Duodenal mucosa (tissue), 2 donors: ENCODE results near the gene POLR2F.
"Not testable (repeated sequence)": the region's sequence is repeated elsewhere in the genome, so short reads cannot be mapped to it uniquely, and the experiment has no call there.

ENCODE experiments used
- H3K27ac ChIP-seq: one replicate; pipeline ENCODE4 v1.7.0; 2013; ENCODE audit warnings: low read depth, low read length
- H3K27me3 ChIP-seq, 2 donors: one replicate each; pipeline ENCODE4 v1.7.0; 2013; ENCODE audit warnings: low read length in 2 of 2, control low read depth in 1 of 2; ENCODE audit not compliant: insufficient read depth in 2 of 2, control insufficient read depth in 1 of 2
- H3K36me3 ChIP-seq, 2 donors: one replicate each; pipeline ENCODE4 v1.7.0; 2013; ENCODE audit warnings: low read length in 2 of 2, control low read depth in 1 of 2; ENCODE audit not compliant: insufficient read depth in 2 of 2, control insufficient read depth in 1 of 2
- H3K4me1 ChIP-seq, 2 donors: one replicate each; pipeline ENCODE4 v1.7.0; 2013; ENCODE audit warnings: low read length in 2 of 2, control low read depth in 1 of 2; ENCODE audit not compliant: insufficient read depth in 2 of 2, control insufficient read depth in 1 of 2
- H3K4me3 ChIP-seq, 2 donors: one replicate each; pipeline ENCODE4 v1.7.0; 2013; ENCODE audit warnings: low read length in 2 of 2, low read depth in 1 of 2
- H3K9ac ChIP-seq, 2 donors: one replicate each; pipeline ENCODE4 v1.7.0; 2013; ENCODE audit warnings: low read length in 2 of 2, low read depth in 1 of 2
- H3K9me3 ChIP-seq, 2 donors: one replicate each; pipeline ENCODE4 v1.7.0; 2013; ENCODE audit warnings: low read length in 2 of 2, control low read depth in 1 of 2; ENCODE audit not compliant: control insufficient read depth in 1 of 2

Gene POLR2F

DNA sequence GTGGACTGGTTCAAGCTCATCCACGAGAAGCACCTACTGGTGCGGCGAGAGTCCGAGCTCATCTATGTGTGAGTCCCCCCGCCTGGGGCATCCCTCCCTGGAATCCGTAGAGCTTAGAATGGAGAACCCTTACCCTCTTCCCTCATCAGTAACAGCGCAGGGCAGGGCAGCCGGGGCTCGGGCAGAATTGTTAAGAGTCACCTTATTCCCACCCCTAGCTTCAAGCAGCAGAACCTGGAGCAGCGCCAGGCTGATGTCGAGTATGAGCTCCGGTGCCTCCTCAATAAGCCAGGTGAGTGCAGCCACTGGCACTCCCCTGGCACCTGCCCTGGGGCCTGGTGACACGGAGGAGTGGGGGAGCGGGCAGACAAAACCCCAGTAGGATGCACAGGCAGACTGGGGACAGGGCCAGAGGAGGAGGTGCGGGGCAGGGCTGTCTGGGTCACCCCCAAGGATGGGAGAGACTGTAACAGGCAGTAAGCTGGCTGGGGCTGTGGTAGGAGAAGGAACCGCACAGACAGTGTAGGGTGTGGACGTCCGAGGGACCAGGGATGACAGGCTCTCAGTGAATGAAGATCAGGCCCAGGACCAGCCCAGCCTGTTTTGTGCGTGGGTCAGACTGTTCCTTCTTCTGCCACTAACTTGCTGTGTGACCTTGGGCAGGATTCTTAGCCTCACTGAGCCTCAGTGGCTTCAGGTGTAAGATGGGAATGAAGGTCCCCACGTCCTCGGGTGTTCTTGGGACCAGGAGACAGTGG, 20.5 kb upstream of the POLR2F start:
- Histone ChIP-seq H3K9ac (peak overlapping the region in 1 of 2 donors; percentile 2), H3K9me3 (no peaks in the 10 kb centered on the region), H3K27ac (no peak overlapping the region), H3K4me3 (peak overlapping the region in 1 of 2 donors; percentile 13), H3K4me1 (peaks cover 23 to 28% of the 10 kb centered on the region in 2 donors), H3K27me3 (no peaks in the 10 kb centered on the region), H3K36me3 (peaks cover 7 to 41% of the 10 kb centered on the region in 2 donors)

GRCh38 chr22:37933711-37934376, 19.7 kb upstream of the POLR2F start:
- Histone ChIP-seq H3K9me3 (no peaks in the 10 kb centered on the region), H3K36me3 (peaks cover 5 to 41% of the 10 kb centered on the region in 2 donors), H3K4me1 (peaks cover 23 to 28% of the 10 kb centered on the region in 2 donors), H3K27me3 (no peaks in the 10 kb centered on the region), H3K9ac (no peak overlapping the region), H3K27ac (no peak overlapping the region), H3K4me3 (peak overlapping the region in 1 of 2 donors; percentile 13)

- Histone ChIP-seq H3K9me3 (no peaks in the 10 kb centered on the region), H3K4me3 (no peak overlapping the region), H3K27me3 (no peaks in the 10 kb centered on the region), H3K36me3 (peaks cover 15 to 33% of the 10 kb centered on the region in 2 donors), H3K27ac (no peak overlapping the region), H3K9ac (no peak overlapping the region), H3K4me1 (no peaks in the 10 kb centered on the region)
Observed at GRCh38 chr22:37940698-37941376, 12.7 kb upstream of the POLR2F start.

DNA sequence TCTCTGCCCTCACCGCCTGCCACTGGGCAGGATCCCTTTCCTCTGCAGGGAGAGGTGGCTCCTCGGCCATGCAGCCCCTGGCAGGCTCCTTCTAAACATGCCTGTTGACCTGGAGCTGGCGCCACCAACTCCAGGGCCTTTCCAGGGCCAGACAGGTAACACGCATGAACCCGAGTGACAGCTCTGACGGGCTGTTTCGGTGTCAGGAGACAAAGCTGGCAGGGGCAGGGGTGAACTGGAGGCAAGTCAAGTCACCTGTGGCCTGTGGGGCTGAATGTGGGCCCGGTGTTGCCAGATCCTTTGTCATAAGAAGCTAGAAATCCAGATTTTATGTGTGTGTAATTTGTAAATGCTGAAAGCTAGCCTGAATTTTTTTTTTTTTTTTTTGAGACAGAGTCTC, 11.4 kb upstream of the POLR2F start:
- no peak overlapping the region for H3K27ac ChIP-seq
- H3K4me1 ChIP-seq = no peaks in the 10 kb centered on the region
- peaks cover 15 to 33% of the 10 kb centered on the region in 2 donors for H3K36me3 ChIP-seq
- H3K4me3 ChIP-seq = no peak overlapping the region
- no peak overlapping the region for H3K9ac ChIP-seq
- no peaks in the 10 kb centered on the region for H3K27me3 ChIP-seq
- H3K9me3 ChIP-seq = no peaks in the 10 kb centered on the region

GRCh38 chr22:37943136-37943824, 10.2 kb upstream of the POLR2F start:
- H3K4me1 ChIP-seq = no peaks in the 10 kb centered on the region
- no peak overlapping the region for H3K27ac ChIP-seq
- H3K9me3 ChIP-seq = no peaks in the 10 kb centered on the region
- H3K9ac ChIP-seq = no peak overlapping the region
- H3K27me3 ChIP-seq = no peaks in the 10 kb centered on the region
- no peak overlapping the region for H3K4me3 ChIP-seq
- H3K36me3 ChIP-seq = peaks cover 15 to 27% of the 10 kb centered on the region in 2 donors

- H3K36me3 ChIP-seq = peaks cover 15 to 27% of the 10 kb centered on the region in 2 donors
- no peaks in the 10 kb centered on the region for H3K27me3 ChIP-seq
- no peak overlapping the region for H3K4me3 ChIP-seq
- H3K9ac ChIP-seq = no peak overlapping the region
- no peak overlapping the region for H3K27ac ChIP-seq
- no peaks in the 10 kb centered on the region for H3K4me1 ChIP-seq
- no peaks in the 10 kb centered on the region for H3K9me3 ChIP-seq
Observed at GRCh38 chr22:37943825-37944198, 9.7 kb upstream of the POLR2F start.

GRCh38 chr22:37944423-37944822, 9.1 kb upstream of the POLR2F start:
- H3K27me3 ChIP-seq, H3K4me1 ChIP-seq, H3K9ac ChIP-seq, H3K9me3 ChIP-seq, H3K27ac ChIP-seq, H3K4me3 ChIP-seq: not testable (repeated sequence)
- peaks cover 15 to 27% of the 10 kb centered on the region in 2 donors for H3K36me3 ChIP-seq

DNA sequence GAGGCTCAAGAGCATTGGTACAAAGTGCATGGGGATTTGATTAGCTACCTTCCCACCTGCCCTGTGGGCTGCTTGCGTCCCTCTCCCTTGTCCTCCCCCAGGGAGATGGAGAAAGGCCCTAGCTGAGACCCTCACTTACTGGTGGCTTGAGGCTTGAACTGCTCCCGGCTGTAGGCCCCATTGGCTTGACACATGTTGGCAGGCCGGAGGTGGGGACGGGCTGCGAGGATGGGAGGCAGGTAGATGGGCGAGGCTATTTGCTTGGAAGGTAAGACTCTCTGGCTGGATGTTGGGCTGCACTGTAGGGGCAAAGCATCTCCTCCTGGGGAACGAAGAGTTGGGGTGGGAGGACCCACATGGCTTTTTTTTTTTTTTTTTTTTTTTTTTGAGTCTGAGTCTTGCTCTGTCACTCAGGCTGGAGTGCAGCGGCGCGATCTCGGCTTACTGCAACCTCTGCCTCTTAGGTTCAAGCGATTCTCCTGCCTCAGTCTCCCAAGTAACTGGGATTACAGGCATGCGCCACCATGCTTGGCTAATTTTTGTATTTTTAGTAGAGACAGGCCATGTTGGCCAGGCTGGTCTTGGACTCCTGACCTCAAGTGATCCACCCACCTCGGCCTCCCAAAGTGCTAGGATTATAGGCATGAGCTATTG, 6.2 kb upstream of the POLR2F start:
- not testable (repeated sequence) for H3K9me3 ChIP-seq, H3K27ac ChIP-seq, H3K27me3 ChIP-seq, H3K9ac ChIP-seq, H3K4me1 ChIP-seq, H3K4me3 ChIP-seq, H3K36me3 ChIP-seq

DNA sequence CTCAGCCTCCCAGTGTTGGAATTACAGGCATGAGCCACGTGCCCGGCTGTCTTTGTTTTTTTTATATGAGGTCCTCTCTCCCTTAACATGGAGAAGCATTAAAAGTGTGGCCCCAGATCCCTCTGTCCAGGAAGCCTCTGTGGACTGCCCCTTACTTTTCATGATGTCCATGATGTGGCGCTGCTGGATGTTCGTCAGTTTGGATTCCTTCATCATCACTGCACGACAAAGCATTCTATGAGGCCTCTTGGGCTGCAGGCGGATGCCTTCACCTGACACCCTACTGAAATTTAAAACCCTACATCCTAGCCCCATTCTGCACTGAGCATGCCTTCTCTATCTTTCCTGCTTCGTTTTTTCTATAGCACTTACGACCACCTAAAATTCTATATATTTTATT, 2.2 kb upstream of the POLR2F start:
- Histone ChIP-seq H3K27ac (no peak overlapping the region), H3K4me1 (peaks cover 18 to 21% of the 10 kb centered on the region in 2 donors), H3K4me3 (no peak overlapping the region)

More for the DNA sequence above, 2.2 kb upstream of the POLR2F start:
- Histone ChIP-seq H3K9ac (no peak overlapping the region), H3K9me3 (no peaks in the 10 kb centered on the region), H3K27me3 (peaks cover 3 to 5% of the 10 kb centered on the region in 2 donors), H3K36me3 (no peaks in the 10 kb centered on the region)
